ENCODE data around the gene AEBP2.
"Not testable (repeated sequence)": the region's sequence is repeated elsewhere in the genome, so short reads cannot be mapped to it uniquely, and the experiment has no call there.

AEBP2 gene

GRCh38 chr12:19458733-19459132 lies 19.4 kb downstream of the AEBP2 start:
- DNase-seq = no peak

- no peak for DNase-seq
Measured at GRCh38 chr12:19461999-19462398, 22.7 kb downstream of the AEBP2 start.

GRCh38 chr12:19462406-19462805 lies 23.1 kb downstream of the AEBP2 start:
- DNase-seq = no peak

GRCh38 chr12:19464192-19464580 lies 24.9 kb downstream of the AEBP2 start:
- DNase-seq = no peak

- no peak for DNase-seq
Measured at GRCh38 chr12:19465711-19466110, 26.4 kb downstream of the AEBP2 start.

- DNase-seq = no peak
Measured at GRCh38 chr12:19474147-19474546, 34.9 kb downstream of the AEBP2 start.

DNA sequence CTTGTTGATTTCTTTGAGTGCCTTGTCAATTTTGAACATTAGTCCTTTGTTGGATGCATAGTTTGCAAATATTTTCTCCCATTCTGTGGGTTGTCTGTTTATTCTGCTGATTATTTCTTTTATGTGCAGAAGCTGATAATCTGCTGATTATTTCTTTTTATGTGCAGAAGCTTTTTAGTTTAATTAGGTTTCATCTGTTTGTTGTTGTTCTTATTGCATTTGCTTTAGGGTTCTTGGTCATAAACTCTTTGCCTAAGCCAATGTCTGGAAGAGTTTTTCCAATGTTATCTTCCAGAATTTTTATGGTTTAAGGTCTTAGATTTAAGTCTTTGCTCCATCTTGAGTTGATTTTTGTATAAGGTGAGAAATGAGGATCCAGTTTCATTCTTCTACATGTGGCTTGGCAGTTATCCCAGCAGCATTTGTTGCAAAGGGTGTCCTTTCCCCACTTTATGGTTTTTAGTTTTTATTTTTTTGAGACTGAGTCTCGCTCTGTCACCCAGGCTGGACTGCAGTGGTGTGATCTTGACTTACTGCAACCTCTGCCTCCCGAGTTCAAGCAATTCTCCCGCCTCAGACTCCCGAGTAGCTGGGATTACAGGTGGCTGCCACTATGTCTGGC lies 36.7 kb downstream of the AEBP2 start:
- not testable (repeated sequence) for DNase-seq

DNA sequence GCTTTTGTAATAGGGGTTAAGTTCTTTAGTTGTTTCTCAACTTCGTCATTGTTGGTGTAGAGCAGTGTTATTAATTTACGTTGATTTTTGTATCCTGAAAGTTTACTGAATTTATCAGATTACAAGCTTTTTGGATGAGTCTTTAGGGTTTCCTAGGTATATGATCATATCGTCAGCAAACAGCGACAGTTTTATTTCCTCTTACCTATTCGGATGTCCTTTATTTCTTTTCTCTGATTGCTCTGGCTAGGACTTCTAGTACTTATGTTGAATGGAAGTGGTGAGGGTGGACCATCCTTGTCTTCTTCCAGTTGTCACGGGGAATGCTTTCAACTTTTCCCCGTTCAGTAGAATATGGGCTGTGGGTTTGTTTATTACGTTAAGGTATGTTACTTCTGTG lies 37.8 kb downstream of the AEBP2 start:
- no peak for DNase-seq

- no peak for DNase-seq
Measured at GRCh38 chr12:19480459-19480858, 41.2 kb downstream of the AEBP2 start.

DNA sequence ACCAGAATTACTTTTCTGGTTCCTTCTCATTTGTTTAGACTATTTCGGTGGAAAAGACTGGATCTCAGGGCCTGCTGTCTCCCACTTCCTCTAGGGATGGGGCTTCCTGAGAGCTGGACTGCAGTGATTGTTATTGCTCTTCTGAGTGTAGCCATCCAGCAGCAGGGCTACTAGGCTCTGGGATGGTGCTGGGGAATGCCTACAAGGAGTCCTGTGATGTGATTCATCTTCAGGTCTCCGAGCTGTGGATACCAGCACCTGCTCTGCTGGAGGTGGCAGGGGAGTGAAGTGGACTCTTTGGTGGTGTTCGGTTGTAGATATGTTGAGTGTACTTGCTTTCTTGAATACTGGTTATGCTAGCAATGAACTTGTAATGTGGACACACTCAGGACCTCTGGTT lies 42.7 kb downstream of the AEBP2 start:
- DNase-seq = no peak

DNA sequence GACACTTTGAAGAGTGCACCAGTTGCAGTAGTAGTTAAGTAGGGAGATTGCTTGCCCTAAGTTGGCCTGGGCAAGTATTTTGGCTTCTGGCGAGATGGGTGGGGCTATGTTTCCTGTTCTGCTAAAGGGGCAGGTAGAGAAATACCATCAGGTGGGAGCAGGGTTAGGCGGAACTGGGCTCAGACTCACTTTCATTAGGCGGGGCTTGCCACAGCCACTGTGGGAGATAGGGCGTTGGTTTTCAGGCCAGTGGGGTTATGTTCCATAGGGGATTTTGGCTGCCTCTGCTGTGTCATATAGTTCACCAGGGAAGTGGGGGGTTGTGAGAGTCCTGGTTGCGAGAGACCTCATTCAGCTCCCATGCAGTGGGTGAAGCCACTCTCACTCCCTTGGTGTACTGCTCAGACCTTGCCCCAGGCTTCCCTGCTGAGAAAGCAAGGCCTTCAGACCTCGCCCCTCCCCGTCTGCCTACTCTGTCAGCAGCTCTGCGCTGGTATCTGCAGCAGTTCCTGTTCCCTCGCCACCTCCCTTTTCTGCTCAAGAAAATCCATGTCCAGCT lies 43.3 kb downstream of the AEBP2 start:
- no peak for DNase-seq

DNA sequence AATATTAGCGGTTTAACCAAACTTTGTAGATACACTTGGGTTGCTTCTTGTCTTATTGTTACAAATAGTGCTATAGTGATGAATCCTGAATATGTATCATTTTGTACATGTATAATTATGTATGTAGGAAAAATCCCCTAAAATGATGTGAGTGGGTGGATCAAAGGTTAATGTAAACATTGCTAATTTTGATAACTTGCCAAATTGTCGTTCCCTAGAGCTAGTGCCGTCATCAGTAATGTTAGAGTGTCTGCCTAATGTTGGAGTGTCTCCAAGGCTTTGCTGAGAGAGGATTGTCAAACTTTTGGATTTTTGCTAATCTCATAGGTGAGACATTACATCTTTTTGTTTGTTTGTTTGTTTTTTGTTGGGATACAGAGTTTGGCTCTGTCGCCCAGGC lies 44.4 kb downstream of the AEBP2 start:
- no peak for DNase-seq

DNA sequence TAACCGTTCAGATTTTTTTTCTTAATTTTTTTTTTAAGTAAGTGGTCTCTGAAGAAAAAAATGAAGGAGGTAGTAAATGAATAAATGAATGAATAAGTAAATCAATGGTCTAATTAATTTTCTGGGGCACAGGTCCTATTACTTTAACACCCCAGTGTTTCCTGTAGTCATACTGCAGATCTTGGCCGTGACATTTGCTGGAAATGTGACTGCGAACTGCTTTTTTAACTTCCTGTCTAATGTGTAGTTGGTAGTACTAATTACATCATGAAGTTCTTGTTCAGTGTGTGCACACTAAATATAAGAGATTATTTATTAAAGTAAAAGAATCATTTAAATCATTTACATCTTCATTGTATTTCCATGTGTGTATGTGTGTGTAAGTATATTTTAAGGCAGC lies 45.4 kb downstream of the AEBP2 start:
- no peak for DNase-seq

GRCh38 chr12:19485240-19485639 lies 45.9 kb downstream of the AEBP2 start:
- no peak for DNase-seq

GRCh38 chr12:19489168-19489567 lies 49.9 kb downstream of the AEBP2 start:
- DNase-seq = no peak

GRCh38 chr12:19490908-19491307 lies 51.6 kb downstream of the AEBP2 start:
- DNase-seq = no peak

DNA sequence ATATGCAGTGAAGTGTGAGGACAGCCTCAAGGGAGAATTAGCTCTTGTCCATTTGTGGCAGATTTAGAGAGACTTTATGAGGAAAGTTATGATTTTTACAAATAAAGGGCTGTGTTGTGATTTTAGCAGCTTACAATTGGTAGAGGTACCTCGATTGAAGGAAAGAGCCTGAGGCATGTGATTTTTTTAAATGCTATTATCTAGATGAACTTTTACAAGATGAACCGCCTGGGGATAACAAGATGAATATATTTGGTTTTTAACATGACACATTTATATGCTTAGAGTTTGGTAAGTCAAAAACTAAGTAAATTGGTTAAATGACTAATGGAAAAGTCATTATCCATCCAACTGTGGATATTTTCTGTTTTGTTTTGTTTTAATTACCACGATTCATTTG lies 52.6 kb downstream of the AEBP2 start:
- no peak for DNase-seq

GRCh38 chr12:19496219-19496878 lies 57.1 kb downstream of the AEBP2 start:
- no peak for DNase-seq

GRCh38 chr12:19498099-19498498 lies 58.8 kb downstream of the AEBP2 start:
- DNase-seq = no peak

DNA sequence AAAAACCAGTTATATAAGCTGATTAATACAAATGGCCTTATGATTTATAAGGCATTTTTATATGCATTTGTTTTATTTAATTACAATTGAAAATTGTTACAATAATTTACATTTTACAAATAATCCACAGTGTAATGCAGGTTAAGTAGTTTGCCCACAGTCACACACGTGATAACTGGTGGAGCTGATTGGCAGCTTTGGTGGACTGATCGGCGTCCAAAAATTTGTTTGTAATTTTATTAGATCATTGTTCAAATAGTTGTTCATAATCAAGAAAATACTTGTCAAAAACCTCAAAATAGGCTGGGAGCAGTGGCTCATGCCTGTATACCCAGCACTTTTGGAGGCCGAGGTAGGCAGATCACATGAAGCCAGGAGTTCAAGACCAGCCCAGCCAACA lies 59.7 kb downstream of the AEBP2 start:
- no peak for DNase-seq

GRCh38 chr12:19506497-19506896 lies 67.2 kb downstream of the AEBP2 start:
- DNase-seq = no peak

GRCh38 chr12:19507823-19508222 lies 68.5 kb downstream of the AEBP2 start:
- no peak for DNase-seq

DNA sequence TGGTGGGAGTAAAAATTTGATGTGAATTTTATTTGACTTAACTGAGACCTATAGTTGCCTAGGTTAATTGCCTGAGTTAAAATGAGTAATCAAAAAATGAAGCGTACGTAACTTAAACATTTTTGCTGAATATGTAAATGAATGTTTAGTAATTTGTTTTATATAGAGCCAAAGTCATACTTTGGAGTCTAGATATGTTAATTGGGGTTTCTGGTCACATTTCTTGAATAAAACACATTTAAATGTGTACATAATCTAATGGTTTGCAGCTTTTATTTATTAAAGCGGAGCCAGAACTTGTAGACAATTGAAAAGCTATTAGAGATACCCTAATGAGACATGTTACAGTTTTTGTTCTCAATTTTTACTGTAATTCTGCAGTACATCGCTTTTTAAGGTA lies 71.2 kb downstream of the AEBP2 start:
- DNase-seq = no peak

DNA sequence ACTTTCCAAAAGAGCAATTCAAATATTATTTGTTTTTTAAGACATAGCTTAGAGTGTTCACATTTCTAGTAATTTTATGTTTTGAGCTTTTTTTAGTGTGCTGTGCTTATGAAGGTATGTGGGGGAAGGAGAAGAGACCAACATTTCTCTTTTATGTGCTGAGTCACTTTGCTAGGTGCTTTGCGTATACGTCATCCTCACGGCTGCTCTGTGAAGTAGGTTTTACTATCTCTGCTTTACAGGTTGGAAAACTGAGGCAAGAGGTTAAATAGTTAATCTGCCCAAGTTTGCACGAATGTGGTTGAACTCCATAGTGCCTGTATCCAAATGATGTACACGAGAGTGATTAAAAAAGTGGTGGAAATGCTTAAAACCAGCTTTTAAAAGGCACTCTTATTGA lies 75.9 kb downstream of the AEBP2 start:
- no peak for DNase-seq

- DNase-seq = no peak
Measured at GRCh38 chr12:19517583-19517982, 78.3 kb downstream of the AEBP2 start.
